K562 (cell line): ENCODE results near the gene ADIG. TPM values are rescaled to one million over a fixed set of nuclear protein-coding genes. Genes with fewer than 3 reads are reported as not detected.

ENCODE experiments used
- E2F3 ChIP-seq: fragments of 250-450 bp; sonication (Bioruptor Pico); IDR thresholded peaks from 2 replicates; pipeline ENCODE4 v1.4.0; 2020; ENCODE audit warnings: mild to moderate bottlenecking
- NR2C1 ChIP-seq, 2 experiments: fragments of 450-650 bp; IDR thresholded peaks; 2 replicates each; pipeline ENCODE4 v1.6.1; 2017; ENCODE audit warnings: mild to moderate bottlenecking in 2 of 2, antibody characterized with exemption in 1 of 2, inconsistent platforms in 1 of 2, missing compliant biosample characterization in 1 of 2, missing genetic modification characterization in 1 of 2
- RBFOX2 ChIP-seq: fragments of 200-400 bp; formaldehyde crosslinking; IDR thresholded peaks from 2 replicates; pipeline ENCODE4 v1.6.1; 2017; ENCODE audit warnings: low read depth, mild to moderate bottlenecking, low read length, moderate library complexity
- RBM15 ChIP-seq: fragments of 200-400 bp; formaldehyde crosslinking; IDR thresholded peaks from 2 replicates; pipeline ENCODE4 v1.6.1; 2018; ENCODE audit warnings: mild to moderate bottlenecking, low read length, moderate library complexity; ENCODE audit not compliant: insufficient read depth
- SPI1 ChIP-seq: IDR thresholded peaks from 2 replicates; pipeline ENCODE4 v1.6.1; 2011; ENCODE audit warnings: low read depth, low read length, control low read depth, borderline replicate concordance
- ZFP30 ChIP-seq: fragments of 250-450 bp; sonication (Bioruptor Pico); IDR thresholded peaks from 2 replicates; pipeline ENCODE4 v1.8.0; 2022; ENCODE audit warnings: moderate library complexity, mild to moderate bottlenecking, inconsistent platforms, borderline replicate concordance
- ZNF280B ChIP-seq: fragments of 250-450 bp; sonication (Bioruptor Pico); IDR thresholded peaks from 2 replicates; pipeline ENCODE4 v1.5.1; 2021; ENCODE audit warnings: mild to moderate bottlenecking
- ZNF707 ChIP-seq: fragments of 250-450 bp; sonication (Bioruptor Pico); conservative IDR thresholded peaks from 2 replicates; pipeline ENCODE4 v1.8.0; 2022; ENCODE audit warnings: inconsistent platforms, mild to moderate bottlenecking, moderate library complexity
- polyA plus RNA-seq, 8 experiments: library from polyadenylated mRNA; depleted of rRNA in 4 of 8; stranded (reverse) in 5 of 8; unstranded in 3 of 8; fragments of >200 nt; fragmentation: Nextera tagmentation in 2 of 8; fragmentation: Illumina TruSeq in 1 of 8; extraction: Ambion mirVana in 2 of 8; extraction: Trizol in 1 of 8; gene quantifications; 2 replicates each; pipeline versions ENCODE4 v1.2.1 to v1.2.3, GENCODE V29; 2011 to 2014; ENCODE audit warnings: inconsistent platforms in 1 of 8, missing spikeins in 1 of 8
- total RNA-seq, 7 experiments: library from RNA; depleted of rRNA in 6 of 7; stranded (reverse); fragments of >200 nt in 6 of 7; fragmentation: Illumina TruSeq in 2 of 7; extraction: Trizol in 2 of 7; gene quantifications; 2 replicates each; pipeline versions ENCODE4 v1.2.1 to v1.2.3, GENCODE V29; 2011 to 2021; ENCODE audit warnings: low replicate concordance in 1 of 7
- TF ChIP-seq, protein P1 (sequence below): sonication (generic); formaldehyde crosslinking; IDR thresholded peaks from 2 replicates; pipeline ENCODE4 v1.8.1; 2023; ENCODE audit warnings: missing genetic modification reagents, mild to moderate bottlenecking, borderline replicate concordance
- TF ChIP-seq, protein P2 (sequence below), 2 experiments: fragments of 450-650 bp in 1 of 2; IDR thresholded peaks; 2 replicates each; pipeline ENCODE4 v1.6.1; 2011 to 2017; ENCODE audit warnings: low read depth in 2 of 2, antibody characterized with exemption in 1 of 2, borderline replicate concordance in 1 of 2, low read length in 1 of 2, mild to moderate bottlenecking in 1 of 2, mixed read lengths in 1 of 2; ENCODE audit not compliant: control insufficient read depth in 1 of 2

The ADIG gene
- total and polyA plus RNA-seq, 9 of the 15 experiments (the other 6 are each of a cell fraction or from before 2014, with no cell fraction given): not detected

GRCh38 chr20:38581013-38581412 lies at the start of gene ADIG (continued):
- TF ChIP-seq, protein P1, sequence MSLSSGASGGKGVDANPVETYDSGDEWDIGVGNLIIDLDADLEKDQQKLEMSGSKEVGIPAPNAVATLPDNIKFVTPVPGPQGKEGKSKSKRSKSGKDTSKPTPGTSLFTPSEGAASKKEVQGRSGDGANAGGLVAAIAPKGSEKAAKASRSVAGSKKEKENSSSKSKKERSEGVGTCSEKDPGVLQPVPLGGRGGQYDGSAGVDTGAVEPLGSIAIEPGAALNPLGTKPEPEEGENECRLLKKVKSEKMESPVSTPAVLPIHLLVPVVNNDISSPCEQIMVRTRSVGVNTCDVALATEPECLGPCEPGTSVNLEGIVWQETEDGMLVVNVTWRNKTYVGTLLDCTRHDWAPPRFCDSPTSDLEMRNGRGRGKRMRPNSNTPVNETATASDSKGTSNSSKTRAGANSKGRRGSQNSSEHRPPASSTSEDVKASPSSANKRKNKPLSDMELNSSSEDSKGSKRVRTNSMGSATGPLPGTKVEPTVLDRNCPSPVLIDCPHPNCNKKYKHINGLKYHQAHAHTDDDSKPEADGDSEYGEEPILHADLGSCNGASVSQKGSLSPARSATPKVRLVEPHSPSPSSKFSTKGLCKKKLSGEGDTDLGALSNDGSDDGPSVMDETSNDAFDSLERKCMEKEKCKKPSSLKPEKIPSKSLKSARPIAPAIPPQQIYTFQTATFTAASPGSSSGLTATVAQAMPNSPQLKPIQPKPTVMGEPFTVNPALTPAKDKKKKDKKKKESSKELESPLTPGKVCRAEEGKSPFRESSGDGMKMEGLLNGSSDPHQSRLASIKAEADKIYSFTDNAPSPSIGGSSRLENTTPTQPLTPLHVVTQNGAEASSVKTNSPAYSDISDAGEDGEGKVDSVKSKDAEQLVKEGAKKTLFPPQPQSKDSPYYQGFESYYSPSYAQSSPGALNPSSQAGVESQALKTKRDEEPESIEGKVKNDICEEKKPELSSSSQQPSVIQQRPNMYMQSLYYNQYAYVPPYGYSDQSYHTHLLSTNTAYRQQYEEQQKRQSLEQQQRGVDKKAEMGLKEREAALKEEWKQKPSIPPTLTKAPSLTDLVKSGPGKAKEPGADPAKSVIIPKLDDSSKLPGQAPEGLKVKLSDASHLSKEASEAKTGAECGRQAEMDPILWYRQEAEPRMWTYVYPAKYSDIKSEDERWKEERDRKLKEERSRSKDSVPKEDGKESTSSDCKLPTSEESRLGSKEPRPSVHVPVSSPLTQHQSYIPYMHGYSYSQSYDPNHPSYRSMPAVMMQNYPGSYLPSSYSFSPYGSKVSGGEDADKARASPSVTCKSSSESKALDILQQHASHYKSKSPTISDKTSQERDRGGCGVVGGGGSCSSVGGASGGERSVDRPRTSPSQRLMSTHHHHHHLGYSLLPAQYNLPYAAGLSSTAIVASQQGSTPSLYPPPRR (CRISPR knock-in tag): no peak
- no peak for TF ChIP-seq SPI1
- TF ChIP-seq RBFOX2: no peak
- no peak for TF ChIP-seq ZNF280B (CRISPR knock-in tag)
- no peak for TF ChIP-seq RBM15
- TF ChIP-seq, protein P2, sequence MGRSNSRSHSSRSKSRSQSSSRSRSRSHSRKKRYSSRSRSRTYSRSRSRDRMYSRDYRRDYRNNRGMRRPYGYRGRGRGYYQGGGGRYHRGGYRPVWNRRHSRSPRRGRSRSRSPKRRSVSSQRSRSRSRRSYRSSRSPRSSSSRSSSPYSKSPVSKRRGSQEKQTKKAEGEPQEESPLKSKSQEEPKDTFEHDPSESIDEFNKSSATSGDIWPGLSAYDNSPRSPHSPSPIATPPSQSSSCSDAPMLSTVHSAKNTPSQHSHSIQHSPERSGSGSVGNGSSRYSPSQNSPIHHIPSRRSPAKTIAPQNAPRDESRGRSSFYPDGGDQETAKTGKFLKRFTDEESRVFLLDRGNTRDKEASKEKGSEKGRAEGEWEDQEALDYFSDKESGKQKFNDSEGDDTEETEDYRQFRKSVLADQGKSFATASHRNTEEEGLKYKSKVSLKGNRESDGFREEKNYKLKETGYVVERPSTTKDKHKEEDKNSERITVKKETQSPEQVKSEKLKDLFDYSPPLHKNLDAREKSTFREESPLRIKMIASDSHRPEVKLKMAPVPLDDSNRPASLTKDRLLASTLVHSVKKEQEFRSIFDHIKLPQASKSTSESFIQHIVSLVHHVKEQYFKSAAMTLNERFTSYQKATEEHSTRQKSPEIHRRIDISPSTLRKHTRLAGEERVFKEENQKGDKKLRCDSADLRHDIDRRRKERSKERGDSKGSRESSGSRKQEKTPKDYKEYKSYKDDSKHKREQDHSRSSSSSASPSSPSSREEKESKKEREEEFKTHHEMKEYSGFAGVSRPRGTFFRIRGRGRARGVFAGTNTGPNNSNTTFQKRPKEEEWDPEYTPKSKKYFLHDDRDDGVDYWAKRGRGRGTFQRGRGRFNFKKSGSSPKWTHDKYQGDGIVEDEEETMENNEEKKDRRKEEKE (IDR thresholded peaks at IDR 0.05; ENCODE audit: borderline replicate concordance in 1 of 2, control insufficient read depth in 1 of 2, low read depth in 2 of 2, low read length in 1 of 2): no peak
- no peak for TF ChIP-seq NR2C1 (IDR thresholded peaks at IDR 0.05)
- no peak for TF ChIP-seq NR2C1 (tag; IDR thresholded peaks at IDR 0.05)
- no peak for TF ChIP-seq ZFP30 (CRISPR knock-in tag)
- no peak for TF ChIP-seq ZNF707 (CRISPR knock-in tag)
- TF ChIP-seq E2F3: no peak
- TF ChIP-seq, all 486 proteins: peak for 0
